Neural progenitor cell (in vitro differentiated cells): ENCODE measurements around the gene RNPS1.

Experiments
- EZH2phosphoT487 ChIP-seq: fragments of 200-600 bp; sonication (generic); IDR thresholded peaks from 2 replicates; pipeline ENCODE4 v1.6.1; 2017; ENCODE audit warnings: antibody characterized with exemption
- TF ChIP-seq, protein P1 (sequence below): fragments of 200-600 bp; sonication (generic); IDR thresholded peaks from 2 replicates; pipeline ENCODE4 v1.5.1; 2017; ENCODE audit warnings: antibody characterized with exemption, mild to moderate bottlenecking

DNA sequence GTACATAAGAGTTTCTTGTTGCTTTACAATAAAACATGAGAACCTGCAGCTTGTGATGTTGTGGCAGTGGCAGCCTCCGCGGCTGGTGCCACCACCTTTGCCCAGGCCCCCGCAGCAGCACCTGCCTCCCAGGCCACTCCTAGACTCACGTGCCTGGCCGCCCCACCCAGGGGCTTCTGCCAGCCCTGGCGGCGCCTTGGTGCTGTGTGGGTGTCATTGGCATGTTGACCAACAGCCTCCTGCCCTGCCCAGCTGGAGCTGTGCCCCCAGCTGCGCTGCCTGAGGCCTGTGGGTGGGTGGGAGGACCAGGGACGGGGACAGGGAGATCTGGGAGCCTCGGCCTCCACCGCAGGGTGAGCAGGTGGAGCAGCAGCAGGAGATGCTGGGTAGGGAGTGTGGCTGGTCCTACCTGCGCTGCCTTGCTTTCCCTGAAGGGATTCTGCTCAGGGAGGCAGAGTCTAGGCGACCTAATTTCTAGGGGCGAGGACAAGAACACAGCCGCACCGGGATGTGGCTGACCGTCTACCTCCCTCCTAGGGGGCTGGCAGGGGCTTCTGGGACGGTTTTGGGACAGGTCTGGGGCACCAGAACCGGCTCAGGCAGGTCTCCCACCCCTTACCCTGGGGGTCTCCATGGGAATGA lies 32.1 kb downstream of the RNPS1 start:
- TF ChIP-seq, protein P1, sequence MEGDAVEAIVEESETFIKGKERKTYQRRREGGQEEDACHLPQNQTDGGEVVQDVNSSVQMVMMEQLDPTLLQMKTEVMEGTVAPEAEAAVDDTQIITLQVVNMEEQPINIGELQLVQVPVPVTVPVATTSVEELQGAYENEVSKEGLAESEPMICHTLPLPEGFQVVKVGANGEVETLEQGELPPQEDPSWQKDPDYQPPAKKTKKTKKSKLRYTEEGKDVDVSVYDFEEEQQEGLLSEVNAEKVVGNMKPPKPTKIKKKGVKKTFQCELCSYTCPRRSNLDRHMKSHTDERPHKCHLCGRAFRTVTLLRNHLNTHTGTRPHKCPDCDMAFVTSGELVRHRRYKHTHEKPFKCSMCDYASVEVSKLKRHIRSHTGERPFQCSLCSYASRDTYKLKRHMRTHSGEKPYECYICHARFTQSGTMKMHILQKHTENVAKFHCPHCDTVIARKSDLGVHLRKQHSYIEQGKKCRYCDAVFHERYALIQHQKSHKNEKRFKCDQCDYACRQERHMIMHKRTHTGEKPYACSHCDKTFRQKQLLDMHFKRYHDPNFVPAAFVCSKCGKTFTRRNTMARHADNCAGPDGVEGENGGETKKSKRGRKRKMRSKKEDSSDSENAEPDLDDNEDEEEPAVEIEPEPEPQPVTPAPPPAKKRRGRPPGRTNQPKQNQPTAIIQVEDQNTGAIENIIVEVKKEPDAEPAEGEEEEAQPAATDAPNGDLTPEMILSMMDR, result no peak
- TF ChIP-seq EZH2phosphoT487, result no peak
